HepG2 (cell line): ENCODE results near the gene AKAIN1. TPM values are rescaled to one million over a fixed set of nuclear protein-coding genes. Genes with fewer than 3 reads are reported as not detected.
A peak's percentile ranks its signal among the peaks of the same experiment; 100 is the strongest.

Experiments
- CBX2 ChIP-seq, 2 experiments: fragments of 200-600 bp in 1 of 2; sonication (generic); formaldehyde crosslinking in 1 of 2; IDR thresholded peaks; 2 replicates each; pipeline versions ENCODE4 v1.7.0 to v1.8.1; 2018 to 2022; ENCODE audit warnings: low read depth in 2 of 2, low read length in 1 of 2, mild to moderate bottlenecking in 1 of 2, missing genetic modification reagents in 1 of 2
- ESRRA ChIP-seq: sonication (generic); formaldehyde crosslinking; IDR thresholded peaks from 2 replicates; pipeline ENCODE4 v1.5.1; 2020; ENCODE audit warnings: mild to moderate bottlenecking, low read depth, missing genetic modification reagents
- JUNB ChIP-seq: sonication (generic); formaldehyde crosslinking; IDR thresholded peaks from 2 replicates; pipeline ENCODE4 v1.8.0; 2022; ENCODE audit warnings: missing genetic modification reagents, mild to moderate bottlenecking, borderline replicate concordance
- MXD4 ChIP-seq: IDR thresholded peaks from 2 replicates; pipeline ENCODE4 v1.6.1; 2016; ENCODE audit warnings: mild to moderate bottlenecking, missing biosample characterization, missing genetic modification reagents
- NPAS2 ChIP-seq: sonication (generic); formaldehyde crosslinking; IDR thresholded peaks from 2 replicates; pipeline ENCODE4 v1.8.0; 2022; ENCODE audit warnings: mild to moderate bottlenecking, missing genetic modification reagents, borderline replicate concordance
- POLR2A ChIP-seq, 2 experiments: IDR thresholded peaks; 2 replicates each; pipeline ENCODE4 v1.6.1; 2011; ENCODE audit warnings: low read depth in 2 of 2, low read length in 2 of 2, mild to moderate bottlenecking in 1 of 2, moderate library complexity in 1 of 2; ENCODE audit not compliant: insufficient read depth in 1 of 2
- SMAD3 ChIP-seq: sonication (generic); formaldehyde crosslinking; IDR thresholded peaks from 2 replicates; pipeline ENCODE4 v1.4.0; 2020; ENCODE audit warnings: missing genetic modification reagents
- SNRNP70 ChIP-seq: fragments of 200-400 bp; formaldehyde crosslinking; IDR thresholded peaks from 2 replicates; pipeline ENCODE4 v1.6.1; 2017; ENCODE audit warnings: mild to moderate bottlenecking, low read depth, low read length, moderate library complexity
- ZFP37 ChIP-seq: sonication (generic); formaldehyde crosslinking; IDR thresholded peaks from 2 replicates; pipeline ENCODE4 v1.4.0; 2020; ENCODE audit warnings: missing genetic modification reagents, borderline replicate concordance
- ZNF142 ChIP-seq: sonication (generic); formaldehyde crosslinking; IDR thresholded peaks from 2 replicates; pipeline ENCODE4 v1.4.0; 2020; ENCODE audit warnings: missing genetic modification reagents
- ZNF367 ChIP-seq: sonication (generic); formaldehyde crosslinking; IDR thresholded peaks from 2 replicates; pipeline ENCODE4 v1.4.0; 2020; ENCODE audit warnings: missing genetic modification reagents, borderline replicate concordance
- ZNF549 ChIP-seq: sonication (generic); formaldehyde crosslinking; IDR thresholded peaks from 2 replicates; pipeline ENCODE4 v1.5.0; 2020; ENCODE audit warnings: missing genetic modification reagents
- ZNF589 ChIP-seq: sonication (generic); formaldehyde crosslinking; conservative IDR thresholded peaks from 2 replicates; pipeline ENCODE4 v1.8.0; 2022; ENCODE audit warnings: mild to moderate bottlenecking, moderate library complexity, missing genetic modification reagents
- ZNF614 ChIP-seq: IDR thresholded peaks from 2 replicates; pipeline ENCODE4 v1.6.1; 2018; ENCODE audit warnings: missing biosample characterization, missing genetic modification reagents, inconsistent platforms, borderline replicate concordance
- ZSCAN9 ChIP-seq: IDR thresholded peaks from 2 replicates; pipeline ENCODE4 v1.6.1; 2016; ENCODE audit warnings: borderline replicate concordance
- polyA plus RNA-seq, 8 experiments: library from polyadenylated mRNA; depleted of rRNA in 3 of 8; stranded (reverse) in 7 of 8; unstranded in 1 of 8; fragments of >200 nt; fragmentation: Illumina TruSeq in 4 of 8; extraction: Trizol in 4 of 8; gene quantifications; 2 replicates each; pipeline versions ENCODE4 v1.2.1 to v1.2.3, GENCODE V29; 2011 to 2016; ENCODE audit warnings: low read depth in 4 of 8, missing spikeins in 1 of 8, mixed read lengths in 1 of 8; ENCODE audit not compliant: insufficient read depth in 1 of 8
- total RNA-seq, 5 experiments: library from RNA; depleted of rRNA; stranded (reverse); fragments of >200 nt; fragmentation: Illumina TruSeq; extraction: Trizol; gene quantifications; 2 replicates each; pipeline ENCODE4 v1.2.3, GENCODE V29; 2016; ENCODE audit warnings: low read depth in 1 of 5
- TF ChIP-seq, protein P1 (sequence below): sonication (generic); formaldehyde crosslinking; IDR thresholded peaks from 2 replicates; pipeline ENCODE4 v1.5.1; 2020; ENCODE audit warnings: mild to moderate bottlenecking, missing genetic modification reagents, borderline replicate concordance
- TF ChIP-seq, protein P2 (sequence below): IDR thresholded peaks from 2 replicates; pipeline ENCODE4 v1.6.1; 2016; ENCODE audit warnings: missing compliant biosample characterization, missing genetic modification reagents, borderline replicate concordance

AKAIN1 gene
- total and polyA plus RNA-seq, 2 of the 13 experiments (the other 11 are each of a cell fraction or from before 2014, with no cell fraction given), result not detected

DNA sequence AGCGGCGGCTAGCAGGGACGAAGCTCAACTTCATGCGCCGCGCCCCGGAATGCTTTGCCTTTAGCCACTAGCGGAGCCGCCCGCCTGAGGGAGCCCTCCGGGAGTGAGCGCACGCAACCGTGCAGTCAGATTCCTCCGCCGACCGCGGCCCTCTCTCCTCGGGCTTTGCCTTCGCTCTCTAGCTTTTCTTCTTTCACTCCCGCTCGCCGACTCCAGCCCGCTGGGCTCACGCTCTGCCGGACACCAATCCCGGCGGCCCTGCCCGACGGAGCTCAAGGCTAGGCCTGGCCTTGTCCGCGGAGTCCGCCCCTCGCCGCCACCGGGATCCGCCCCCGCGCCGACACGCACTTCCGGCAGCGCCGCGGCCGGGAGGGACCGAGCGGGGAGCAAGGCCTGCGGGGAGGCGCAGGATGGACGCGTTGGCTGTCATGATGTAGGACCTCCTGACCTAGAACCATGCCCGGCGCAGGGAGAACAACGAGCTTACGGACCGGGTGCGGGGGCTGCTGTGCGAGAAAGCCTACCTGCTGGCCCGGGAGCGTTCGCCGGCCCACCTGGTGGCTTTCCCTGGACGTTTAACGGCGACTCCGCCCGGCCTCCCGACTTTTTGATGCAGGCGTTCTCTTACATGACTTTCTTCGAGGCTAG, 40.8 kb upstream of the AKAIN1 start (continued):
- peak; percentile 67; the same call in 1 of the 2 replicates for TF ChIP-seq ESRRA (CRISPR knock-in tag)
- no peak for TF ChIP-seq SNRNP70
- peak; percentile 90 for TF ChIP-seq MXD4 (CRISPR knock-in tag)
- TF ChIP-seq ZNF142, result no peak; the same call in 1 of the 2 replicates
- no peak for TF ChIP-seq CBX2 (IDR thresholded peaks at IDR 0.05; ENCODE audit: low read depth, low read length)
- TF ChIP-seq CBX2 (CRISPR knock-in tag; IDR thresholded peaks at IDR 0.05; ENCODE audit: low read depth), result no peak
- TF ChIP-seq ZNF367, result no peak; the same call in 1 of the 2 replicates
- TF ChIP-seq, protein P1, sequence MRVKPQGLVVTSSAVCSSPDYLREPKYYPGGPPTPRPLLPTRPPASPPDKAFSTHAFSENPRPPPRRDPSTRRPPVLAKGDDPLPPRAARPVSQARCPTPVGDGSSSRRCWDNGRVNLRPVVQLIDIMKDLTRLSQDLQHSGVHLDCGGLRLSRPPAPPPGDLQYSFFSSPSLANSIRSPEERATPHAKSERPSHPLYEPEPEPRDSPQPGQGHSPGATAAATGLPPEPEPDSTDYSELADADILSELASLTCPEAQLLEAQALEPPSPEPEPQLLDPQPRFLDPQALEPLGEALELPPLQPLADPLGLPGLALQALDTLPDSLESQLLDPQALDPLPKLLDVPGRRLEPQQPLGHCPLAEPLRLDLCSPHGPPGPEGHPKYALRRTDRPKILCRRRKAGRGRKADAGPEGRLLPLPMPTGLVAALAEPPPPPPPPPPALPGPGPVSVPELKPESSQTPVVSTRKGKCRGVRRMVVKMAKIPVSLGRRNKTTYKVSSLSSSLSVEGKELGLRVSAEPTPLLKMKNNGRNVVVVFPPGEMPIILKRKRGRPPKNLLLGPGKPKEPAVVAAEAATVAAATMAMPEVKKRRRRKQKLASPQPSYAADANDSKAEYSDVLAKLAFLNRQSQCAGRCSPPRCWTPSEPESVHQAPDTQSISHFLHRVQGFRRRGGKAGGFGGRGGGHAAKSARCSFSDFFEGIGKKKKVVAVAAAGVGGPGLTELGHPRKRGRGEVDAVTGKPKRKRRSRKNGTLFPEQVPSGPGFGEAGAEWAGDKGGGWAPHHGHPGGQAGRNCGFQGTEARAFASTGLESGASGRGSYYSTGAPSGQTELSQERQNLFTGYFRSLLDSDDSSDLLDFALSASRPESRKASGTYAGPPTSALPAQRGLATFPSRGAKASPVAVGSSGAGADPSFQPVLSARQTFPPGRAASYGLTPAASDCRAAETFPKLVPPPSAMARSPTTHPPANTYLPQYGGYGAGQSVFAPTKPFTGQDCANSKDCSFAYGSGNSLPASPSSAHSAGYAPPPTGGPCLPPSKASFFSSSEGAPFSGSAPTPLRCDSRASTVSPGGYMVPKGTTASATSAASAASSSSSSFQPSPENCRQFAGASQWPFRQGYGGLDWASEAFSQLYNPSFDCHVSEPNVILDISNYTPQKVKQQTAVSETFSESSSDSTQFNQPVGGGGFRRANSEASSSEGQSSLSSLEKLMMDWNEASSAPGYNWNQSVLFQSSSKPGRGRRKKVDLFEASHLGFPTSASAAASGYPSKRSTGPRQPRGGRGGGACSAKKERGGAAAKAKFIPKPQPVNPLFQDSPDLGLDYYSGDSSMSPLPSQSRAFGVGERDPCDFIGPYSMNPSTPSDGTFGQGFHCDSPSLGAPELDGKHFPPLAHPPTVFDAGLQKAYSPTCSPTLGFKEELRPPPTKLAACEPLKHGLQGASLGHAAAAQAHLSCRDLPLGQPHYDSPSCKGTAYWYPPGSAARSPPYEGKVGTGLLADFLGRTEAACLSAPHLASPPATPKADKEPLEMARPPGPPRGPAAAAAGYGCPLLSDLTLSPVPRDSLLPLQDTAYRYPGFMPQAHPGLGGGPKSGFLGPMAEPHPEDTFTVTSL (CRISPR knock-in tag), result no peak
- peak; percentile 61 to 85 for TF ChIP-seq POLR2A (IDR thresholded peaks at IDR 0.05; ENCODE audit: insufficient read depth in 1 of 2, low read depth in 2 of 2, low read length in 2 of 2)
- peak; percentile 79; the same call in 1 of the 2 replicates for TF ChIP-seq ZFP37 (CRISPR knock-in tag)
- no peak for TF ChIP-seq ZNF549 (CRISPR knock-in tag)
- peak; percentile 83; the same call in 1 of the 2 replicates for TF ChIP-seq ZNF589 (CRISPR knock-in tag)
- no peak for TF ChIP-seq NPAS2 (CRISPR knock-in tag)
- TF ChIP-seq, protein P2, sequence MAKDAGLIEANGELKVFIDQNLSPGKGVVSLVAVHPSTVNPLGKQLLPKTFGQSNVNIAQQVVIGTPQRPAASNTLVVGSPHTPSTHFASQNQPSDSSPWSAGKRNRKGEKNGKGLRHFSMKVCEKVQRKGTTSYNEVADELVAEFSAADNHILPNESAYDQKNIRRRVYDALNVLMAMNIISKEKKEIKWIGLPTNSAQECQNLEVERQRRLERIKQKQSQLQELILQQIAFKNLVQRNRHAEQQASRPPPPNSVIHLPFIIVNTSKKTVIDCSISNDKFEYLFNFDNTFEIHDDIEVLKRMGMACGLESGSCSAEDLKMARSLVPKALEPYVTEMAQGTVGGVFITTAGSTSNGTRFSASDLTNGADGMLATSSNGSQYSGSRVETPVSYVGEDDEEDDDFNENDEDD (CRISPR knock-in tag), result peak; percentile 90
- no peak for TF ChIP-seq ZSCAN9 (CRISPR knock-in tag)
- no peak for TF ChIP-seq SMAD3 (CRISPR knock-in tag)
- 0 out of 2 replicates have a peak, but pooled peaks have one; percentile 49 for TF ChIP-seq ZNF614 (CRISPR knock-in tag)
- 0 out of 2 replicates have a peak, but pooled peaks have one; percentile 60 for TF ChIP-seq JUNB (CRISPR knock-in tag)
